HG02571 (cell line): ENCODE measurements around the gene HNRNPA1.
"Not testable (repeated sequence)": the region's sequence is repeated elsewhere in the genome, so short reads cannot be mapped to it uniquely, and the experiment has no call there.

Source experiments
- ATAC-seq: cut with Tn5 transposase; IDR thresholded peaks from one replicate; pipeline ENCODE4 v1.9.1; 2021; ENCODE audit warnings: mild to moderate bottlenecking, moderate library complexity; ENCODE audit not compliant: unreplicated experiment

Gene HNRNPA1

DNA sequence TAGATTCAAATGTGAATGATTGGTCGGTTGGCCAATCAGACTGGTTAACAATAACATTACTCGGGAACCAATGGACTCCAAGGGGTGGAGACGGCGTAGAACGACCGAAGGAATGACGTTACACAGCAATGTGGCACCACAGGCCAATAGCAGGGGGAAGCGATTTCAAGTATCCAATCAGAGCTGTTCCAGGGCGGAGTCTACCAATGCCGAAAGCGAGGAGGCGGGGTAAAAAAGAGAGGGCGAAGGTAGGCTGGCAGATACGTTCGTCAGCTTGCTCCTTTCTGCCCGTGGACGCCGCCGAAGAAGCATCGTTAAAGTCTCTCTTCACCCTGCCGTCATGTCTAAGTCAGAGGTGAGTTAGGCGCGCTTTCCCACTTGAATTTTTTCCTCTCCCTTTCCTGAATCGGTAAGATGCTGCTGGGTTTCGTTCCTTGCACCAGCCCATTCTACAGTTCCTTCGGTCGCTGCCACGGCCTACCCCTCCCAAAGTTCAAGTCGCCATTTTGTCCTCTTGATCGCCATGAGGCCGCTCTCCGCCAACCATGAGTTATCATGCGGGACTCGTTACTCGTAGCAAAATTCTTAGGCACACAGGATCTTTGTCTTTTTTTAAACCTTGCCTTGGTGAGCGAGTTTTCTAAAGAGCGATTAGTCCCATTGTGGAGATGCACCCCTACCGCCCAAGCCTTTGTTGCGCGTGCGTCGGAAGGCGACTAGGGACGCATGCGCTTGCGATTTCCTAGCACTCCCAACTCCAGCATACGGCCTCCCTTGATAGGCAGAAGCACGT, at the start of gene HNRNPA1:
TSS of gene HNRNPA1 (plus strand) at position 259 of the 793 bp plus-strand sequence. CDS start at position 341, 82 bp downstream.
- ATAC-seq = peak; percentile 82

DNA sequence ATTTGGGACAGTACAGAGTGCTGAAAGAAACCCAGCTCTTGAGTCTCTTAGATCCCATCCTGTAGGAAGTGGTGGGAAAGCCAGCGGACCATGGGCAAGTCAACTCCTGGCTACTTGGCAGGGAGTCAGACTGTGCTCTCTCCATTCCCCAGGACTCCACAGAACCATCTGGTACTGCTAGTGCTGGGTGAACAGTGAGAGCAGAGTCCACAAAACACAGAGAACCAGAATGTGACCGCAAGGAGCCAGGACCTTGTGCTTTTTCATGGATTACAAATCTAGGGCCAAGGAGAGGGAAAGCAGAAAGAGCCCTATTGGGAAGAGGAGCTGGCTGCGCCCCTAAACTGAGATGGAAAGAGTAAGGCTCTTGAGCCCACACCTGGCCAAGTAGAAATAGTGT, 49.3 kb upstream of the HNRNPA1 start:
- ATAC-seq = not testable (repeated sequence)

DNA sequence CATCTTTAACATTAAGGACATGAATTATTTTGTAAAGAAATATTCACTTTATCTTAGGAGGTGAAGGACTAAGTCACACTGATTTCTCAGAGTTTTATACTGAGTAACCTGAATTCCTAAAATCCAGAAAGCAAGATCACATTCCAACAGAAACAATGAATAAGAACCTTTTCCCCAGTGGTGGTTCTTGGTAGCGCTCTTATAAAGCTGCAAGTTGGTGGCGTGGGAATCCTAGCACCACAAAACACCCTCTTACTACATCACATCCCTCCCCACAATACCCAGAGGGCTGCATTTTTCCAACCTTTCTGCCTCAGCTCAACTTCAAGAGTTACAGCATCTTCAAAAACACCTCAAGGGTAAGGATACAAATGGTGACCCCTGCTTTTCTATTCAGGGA, 47.7 kb upstream of the HNRNPA1 start:
- ATAC-seq = no peak

DNA sequence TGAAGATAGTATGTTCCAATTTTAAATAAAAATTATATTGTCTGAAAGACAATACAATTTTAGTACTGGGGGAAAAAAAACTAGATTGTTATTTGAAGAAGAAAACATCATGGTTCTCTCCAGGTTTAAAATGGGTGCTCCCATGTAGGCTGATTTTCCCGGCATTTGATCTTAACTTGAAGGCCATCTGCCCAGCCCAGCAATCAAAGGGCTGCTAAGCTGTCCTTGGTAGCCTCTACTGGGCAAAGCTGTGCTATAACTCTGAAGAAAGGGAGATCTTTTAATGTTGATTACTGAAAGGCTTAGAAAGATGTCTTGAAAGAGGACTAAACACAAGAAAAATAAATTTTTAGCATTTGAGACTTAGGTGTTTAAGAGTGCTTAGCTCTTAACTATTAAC, 42.0 kb upstream of the HNRNPA1 start:
- no peak for ATAC-seq

DNA sequence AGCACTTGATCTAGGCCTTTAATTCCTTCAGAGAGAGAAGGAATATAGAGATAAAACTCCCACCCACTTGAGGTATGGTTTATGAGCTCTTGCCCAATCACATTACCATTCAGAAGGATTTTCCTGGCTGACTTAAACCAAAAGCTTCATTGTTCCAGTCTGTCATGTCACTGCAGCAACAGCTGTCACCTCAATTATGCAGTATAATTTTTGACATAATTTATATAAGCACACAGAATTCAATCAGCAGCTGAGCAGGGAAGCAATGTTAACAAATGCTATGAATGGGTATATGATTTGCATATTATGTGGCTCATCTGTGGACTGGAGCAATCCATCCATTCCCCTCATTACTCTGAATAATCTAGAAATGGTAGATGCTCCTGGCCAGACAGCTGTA, 40.9 kb upstream of the HNRNPA1 start:
- ATAC-seq = no peak

DNA sequence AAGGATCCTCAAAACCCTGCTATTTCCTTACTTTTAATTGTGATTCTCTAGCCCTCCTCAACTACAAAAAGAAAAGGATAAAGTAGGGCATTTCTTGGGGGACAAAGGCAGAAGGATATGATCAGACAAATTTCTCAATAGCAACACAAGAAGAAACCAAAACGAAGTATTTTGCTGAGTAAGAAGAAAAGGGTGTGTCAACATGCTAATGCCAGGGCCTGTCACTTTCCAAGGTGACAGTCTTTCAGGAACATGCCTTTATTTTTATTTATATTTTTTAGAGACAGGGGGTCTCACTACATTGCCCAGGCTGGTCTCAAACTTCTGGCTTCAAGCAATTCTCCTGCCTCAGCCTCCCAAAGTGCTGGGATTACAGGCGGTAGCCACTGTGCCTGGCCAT, 40.4 kb upstream of the HNRNPA1 start:
- no peak for ATAC-seq

DNA sequence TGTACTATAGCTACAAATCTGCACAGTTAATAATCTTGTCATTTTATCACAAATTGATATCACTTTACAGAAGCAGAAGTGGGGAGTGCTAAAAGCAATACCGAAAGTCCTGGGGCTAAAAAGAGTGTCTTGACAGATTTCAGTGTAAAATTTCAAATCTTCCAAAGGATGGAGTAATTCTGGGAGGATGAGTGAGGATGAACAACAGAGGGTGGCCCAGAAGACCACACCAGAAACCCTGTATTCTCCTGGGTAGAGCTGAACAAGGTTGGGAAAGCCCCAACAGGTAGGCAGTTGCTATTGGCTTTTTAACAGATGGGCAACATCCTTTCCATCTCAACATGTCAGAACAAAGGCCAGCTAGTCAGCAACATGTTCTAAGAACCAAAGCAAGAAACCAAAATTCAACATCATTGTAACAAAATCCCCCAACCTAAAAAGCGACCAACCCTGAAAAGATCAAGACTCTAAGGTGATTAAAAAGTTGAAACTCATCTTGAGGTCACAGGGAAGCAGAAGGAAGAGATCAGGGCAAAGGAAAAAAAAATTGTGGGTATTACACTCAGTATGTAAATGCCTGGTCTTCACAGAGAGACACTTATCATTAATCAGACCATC, 39.4 kb upstream of the HNRNPA1 start:
- no peak for ATAC-seq

DNA sequence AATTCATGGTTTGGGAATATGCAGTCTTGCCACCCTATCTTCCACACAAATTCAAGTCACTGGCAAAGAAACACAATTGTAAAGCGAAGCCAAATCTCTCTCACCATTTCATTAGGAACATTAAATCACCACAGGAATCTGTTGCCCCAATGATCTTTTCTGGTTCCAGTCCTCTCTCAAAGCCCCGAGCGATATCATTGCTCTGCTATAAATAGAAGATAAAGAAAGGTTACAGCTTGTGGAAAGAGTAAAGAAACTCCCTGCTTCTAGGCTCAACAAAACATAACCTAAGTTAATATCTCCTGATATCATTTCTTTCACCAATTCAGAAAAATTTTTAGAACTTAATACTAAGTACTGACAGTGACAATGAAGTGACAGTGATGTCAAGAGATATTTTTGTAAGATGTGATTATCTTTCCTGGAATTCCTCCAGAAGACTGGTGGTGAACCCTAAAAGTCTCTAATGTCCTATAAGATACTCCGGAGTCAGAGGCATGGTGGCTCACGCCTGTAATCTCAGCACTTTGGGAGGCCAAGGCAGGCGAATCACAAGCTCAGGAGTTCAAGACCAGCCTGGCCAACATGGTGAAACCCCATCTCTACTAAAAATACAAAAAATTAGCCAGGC, 34.4 kb upstream of the HNRNPA1 start:
- ATAC-seq = no peak

DNA sequence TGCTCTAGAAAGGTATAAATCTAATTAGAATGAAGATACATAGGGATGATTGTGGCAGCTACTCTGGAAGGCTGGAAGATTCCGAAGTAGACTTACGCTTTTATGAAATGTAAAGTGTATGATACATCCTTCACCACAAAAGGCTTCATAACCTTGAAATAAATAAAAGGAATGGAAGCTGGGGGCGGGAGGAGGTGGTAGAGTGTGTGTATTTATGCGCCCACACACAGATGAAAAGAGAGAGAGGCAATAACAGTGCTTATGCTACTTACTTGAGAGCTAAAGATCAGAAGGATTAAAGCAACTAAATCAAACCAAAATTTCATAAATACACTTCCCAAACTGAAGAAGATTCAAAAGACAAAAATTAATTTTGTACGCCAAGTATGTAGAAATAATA, 31.0 kb upstream of the HNRNPA1 start:
- no peak for ATAC-seq

DNA sequence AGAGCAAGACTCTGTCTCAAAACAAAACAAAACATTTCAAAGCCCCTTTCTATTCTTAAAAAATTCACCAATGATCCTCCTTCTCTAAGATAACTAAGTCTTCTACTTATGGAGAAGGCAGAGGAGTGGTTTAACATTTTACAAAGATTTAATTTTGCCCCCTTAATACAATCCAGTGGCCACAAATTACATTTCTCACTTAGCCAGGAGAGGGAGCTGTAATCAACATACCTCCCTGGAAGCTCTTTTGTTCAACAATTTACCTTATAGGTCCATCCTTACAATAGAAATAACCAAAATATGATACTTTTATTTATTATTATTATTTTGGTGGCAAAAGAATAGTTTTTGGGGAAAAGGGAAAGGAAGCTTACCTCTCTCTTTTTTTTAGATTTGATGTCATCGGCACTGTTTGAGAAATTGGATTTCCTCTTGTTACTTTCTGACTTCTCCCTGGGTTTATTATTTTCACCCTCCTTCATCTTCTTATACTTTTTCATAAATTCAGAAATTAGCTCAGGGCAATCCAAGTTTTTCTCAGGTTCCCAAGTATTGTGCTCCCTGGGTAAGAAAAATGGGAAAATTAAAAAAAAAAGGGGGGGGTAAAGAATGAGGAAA, 28.8 kb upstream of the HNRNPA1 start:
- ATAC-seq = no peak

DNA sequence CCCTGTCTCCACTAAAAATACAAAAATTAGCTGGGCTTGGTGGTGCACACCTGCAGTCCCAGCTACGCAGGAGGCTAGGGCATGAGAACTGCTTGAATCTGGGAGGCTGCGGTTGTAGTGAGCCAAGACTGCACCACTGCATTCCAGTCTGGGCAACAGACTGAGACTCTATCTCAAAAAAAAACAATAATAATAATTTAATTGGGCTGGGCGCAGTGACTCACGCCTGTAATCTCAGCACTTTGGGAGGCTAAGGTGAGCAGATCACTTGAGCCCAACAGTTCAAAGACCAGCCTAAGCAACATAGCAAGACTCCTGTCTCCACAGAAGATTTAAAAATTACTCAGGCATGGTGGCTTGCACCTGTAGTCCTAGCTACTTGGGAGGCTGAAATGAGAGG, 27.3 kb upstream of the HNRNPA1 start:
- ATAC-seq = no peak

DNA sequence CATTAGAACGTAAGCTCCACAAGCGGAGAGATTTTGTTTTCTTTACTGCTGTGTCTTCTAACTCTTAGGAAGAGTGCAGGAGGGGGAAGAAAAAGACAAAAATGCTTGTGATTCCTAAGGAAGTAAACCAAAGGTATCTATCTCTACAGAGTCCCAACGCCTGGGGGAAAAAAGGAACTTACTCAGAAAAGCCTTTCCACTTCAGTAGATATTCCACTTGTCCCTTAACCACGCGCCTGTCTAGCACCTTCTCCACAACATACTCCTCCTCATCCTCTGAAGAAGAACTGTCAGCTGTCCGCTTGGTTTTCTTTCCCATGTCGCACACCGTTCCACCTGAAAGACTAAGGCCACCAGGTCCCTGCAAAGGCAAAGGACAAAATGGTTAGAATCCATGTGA, 23.2 kb upstream of the HNRNPA1 start:
- no peak for ATAC-seq

DNA sequence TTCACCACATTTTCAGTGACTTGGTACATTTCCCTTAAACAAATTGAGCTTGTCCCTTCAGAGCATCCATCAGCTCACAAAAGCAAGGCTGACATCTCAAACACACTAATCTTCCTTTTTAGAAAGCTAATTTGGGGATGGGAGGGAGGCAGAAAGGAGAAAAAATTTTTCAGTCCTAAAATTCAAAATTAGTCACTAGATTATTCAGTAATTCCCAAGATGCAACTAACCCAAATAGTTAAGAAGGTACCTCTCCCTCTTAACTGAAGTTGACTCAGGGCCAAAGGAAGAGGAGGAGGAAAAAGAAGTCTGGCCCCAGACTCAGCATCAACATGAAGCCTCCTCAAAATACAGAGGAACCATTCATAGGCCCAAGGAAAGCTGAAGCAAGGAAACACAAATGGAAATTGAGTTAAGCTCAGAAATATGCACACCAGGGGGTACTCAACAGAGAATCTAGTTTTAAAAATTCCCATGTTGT, 22.3 kb upstream of the HNRNPA1 start:
- ATAC-seq = no peak

DNA sequence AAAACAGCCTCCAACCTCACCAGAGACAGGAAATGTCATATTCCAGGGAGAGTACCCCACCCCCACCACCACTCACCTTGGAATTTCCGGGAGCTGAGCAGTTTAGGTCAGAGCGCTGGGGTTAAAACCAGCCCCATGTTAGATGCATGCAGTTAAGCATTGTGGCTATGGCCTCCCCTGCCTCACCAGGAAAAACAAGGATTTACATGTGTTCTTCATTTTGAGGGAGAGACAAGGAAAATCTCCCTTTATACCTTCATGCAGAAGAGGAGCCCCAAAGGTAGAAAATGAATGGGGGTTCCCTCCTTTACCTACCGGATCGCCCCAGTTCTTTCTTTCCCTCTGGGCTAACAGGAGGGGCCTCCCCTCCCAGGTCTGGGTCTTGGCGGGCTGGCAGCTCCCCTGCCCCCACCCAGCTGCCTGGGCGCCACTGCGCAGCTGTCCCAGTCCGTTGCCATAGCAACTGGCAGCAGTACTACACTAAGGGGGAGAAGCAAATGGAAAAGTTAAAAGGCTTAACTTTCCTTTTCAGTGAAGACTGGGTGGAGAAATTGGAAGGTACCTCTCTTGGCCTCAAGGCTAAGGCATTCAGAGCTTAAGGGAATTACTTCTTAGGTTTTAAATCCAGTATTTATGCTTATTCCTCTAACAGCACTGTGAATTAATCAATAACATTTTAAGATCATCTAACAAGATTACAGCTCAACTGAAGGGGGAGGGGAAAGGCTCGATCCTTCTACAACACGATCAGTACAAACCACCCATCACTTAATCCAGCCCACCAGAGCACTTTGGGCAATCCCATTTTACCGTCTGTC, 21.1 kb upstream of the HNRNPA1 start:
- peak; percentile 80 for ATAC-seq

DNA sequence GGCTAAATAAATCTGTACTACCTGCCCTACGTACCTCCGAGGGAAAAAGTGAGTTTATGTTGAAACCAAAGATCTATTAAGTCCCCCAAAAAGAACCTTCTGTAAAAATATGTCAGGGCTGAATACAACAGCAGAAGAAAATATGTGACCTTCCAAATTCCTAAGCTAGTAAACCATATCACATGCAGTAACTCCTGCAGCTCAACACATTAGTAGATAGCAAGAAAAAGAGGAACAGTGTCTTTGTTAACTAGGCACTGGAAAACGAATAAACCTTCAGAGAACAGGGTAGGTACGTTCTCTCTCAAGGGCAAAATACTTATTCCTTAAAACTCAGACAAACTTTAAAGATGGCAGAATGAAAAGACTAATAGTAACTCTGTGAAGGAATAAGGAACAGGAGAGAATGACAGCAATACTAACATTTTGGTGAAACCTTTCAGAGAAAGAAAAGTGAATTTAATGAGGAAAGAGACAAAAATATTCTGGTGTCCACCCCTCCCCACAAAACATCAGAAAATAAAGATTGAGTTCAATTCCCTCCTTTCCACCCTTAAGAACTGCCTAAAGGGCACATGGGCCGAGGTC, 18.6 kb upstream of the HNRNPA1 start:
- ATAC-seq = no peak

DNA sequence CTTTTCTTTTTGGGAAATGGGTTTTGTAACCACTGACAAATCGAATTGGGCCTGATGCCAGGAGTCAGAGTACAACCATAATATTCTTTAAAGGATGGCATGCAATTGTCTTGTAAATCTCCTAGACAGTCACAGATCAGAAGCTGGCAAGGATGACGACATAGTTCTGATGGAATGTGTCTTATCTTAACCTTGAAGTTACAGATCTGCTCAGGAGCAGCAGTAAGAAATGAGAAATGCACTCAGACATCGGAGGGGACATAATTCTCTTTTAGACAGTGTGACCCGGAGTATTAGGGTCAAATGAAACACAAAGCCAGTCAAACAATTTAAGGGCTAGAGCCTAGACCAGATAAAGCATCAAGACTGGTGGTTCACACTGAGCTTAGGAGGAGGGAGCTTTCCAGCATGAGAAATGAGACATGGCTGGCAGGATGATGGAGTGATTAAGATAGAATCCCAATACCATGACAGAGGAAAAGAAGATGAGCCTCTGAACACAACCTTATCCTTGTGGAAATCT, 18.1 kb upstream of the HNRNPA1 start:
- ATAC-seq = no peak

DNA sequence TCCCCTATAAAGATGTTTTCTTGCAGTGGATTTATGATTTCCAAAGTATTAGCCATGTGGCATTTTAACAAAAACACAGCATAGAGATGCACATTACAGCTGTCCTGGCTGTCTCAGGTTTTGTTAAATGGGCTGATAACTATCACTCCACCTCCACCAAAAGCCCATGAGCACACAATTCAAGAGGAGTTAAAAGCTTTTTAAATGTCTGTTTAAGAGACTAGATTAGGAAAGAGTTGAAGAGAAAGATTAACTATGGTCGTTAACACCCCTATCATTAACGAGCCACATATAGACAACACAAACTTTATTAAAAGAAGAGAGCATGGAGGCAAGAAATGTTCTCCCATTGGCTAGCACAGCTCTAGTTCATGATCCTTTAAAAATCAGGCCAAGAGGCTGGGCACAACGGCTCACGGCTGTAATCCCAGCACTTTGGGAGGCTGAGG, 15.1 kb upstream of the HNRNPA1 start:
- ATAC-seq = no peak

DNA sequence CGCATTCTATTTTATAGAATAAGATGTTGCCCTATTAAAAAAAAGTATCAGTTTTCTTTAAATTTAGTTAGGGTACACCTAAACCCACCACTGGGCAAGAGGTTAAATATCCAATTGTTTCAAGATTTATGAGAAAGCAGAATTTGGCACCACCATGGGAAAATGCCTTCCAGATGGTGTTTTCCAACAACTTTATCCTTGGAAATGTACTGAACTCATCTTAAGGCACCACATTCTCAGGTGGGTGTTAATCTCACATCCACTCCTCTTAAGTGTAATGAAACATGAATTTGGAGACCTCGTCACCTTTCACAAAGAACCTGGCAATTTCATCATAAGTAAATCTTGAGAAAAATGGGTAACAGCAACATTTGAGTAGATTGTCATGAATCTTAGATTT, 13.7 kb upstream of the HNRNPA1 start:
- no peak for ATAC-seq

DNA sequence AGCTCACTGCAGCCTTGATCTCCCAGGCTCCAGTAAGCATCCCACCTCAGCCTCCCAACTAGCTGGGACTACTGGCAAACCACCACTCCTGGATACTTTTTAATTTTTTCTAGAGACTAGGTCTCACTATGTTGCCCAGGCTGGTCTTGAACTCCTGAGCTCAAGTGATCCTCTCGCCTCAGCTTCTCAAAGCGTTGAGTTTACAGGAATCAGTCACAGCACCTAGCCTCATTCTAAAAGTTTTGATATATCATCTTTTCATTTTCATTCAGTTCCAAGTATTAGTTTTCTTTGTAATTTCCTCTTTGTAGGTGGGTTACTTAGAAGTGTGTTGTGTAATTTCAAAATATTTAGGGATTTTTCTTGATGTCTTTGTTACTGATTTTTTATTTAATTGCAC, 10.2 kb upstream of the HNRNPA1 start:
- no peak for ATAC-seq

DNA sequence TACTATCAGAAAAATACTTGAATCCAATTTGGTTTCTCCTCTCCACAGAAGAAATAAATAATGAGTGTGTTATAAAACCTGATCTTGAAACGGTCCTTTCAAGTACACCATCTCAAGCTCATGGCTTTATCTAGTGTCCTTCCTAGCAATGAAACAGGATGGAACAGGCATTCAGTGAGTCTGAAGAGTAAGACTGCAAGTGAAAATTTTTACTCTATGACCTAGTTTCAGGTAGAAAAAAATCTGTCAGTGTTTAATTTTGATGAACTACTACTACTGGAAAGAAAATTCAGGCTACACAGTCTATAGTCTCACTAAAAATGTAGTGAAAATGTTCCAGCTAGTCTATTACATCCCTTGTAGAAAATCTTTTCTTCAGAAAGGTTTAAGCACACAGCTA, 8.3 kb upstream of the HNRNPA1 start:
- no peak for ATAC-seq
